ENCODE results near the gene LMBRD1. TPM values are rescaled to one million over a fixed set of nuclear protein-coding genes. Genes with fewer than 3 reads are reported as not detected.
A peak's percentile ranks its signal among the peaks of the same experiment; 100 is the strongest.

The LMBRD1 gene
- total and polyA plus RNA-seq, 2 of the 13 experiments (the other 11 are each of a cell fraction or from before 2014, with no cell fraction given) = 18.9 to 21.5 TPM

DNA sequence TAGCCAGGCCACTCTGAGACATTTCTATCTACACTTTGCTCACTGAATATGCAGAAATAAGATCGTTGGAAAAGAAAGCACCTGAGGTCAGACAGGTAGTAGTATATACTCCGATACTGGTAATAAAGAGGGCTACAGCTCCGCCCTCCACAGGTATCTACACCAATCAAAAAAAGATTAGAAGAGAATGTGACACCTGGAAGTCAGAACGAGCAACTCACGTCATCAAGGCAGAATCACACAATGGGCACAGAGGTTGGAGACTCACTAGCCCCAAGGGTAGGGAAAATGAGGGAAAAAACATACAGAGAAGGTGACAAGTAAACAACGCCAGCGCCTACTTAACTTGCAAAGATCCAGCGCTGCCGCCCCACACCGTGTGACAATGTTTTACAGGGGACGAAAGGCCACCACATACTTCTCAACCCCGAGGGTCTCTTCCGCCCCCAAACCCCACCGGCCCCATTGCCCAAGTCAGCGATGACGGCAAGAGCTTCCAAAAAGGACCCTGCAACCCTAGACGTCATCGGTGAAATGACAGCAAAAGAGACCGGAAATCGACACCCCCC is 653 bp downstream of the LMBRD1 start:
- ATAC-seq (peak; percentile 60), FAIRE-seq (peak; percentile 50), DNase-seq (ENCODE audit: low spot score) (peak; percentile 56)
- TSS peak; percentile 72 for BruUV-seq (replicated peaks)
- peak overlapping the region; percentile 88 for H3K27ac ChIP-seq (ENCODE audit: extremely low read length, insufficient read depth, low read length)
- H2AFZ ChIP-seq (ENCODE audit: low read length) = peak overlapping the region; percentile 33
- H3K4me2 ChIP-seq (ENCODE audit: low read depth, low read length) = peak overlapping the region; percentile 75
- H3K9me3 ChIP-seq (ENCODE audit: low read length) = no peaks in the 10 kb centered on the region
- CTCF ChIA-PET (ENCODE audit: low intra/inter-chr PET ratio, low total read pairs) = no interaction called here
- intact Hi-C loops (cut with micrococcal nuclease; ENCODE audit: unreplicated experiment) = loop anchor here (2.0 to 5.0 kb wide), 2 partner anchors 15 to 64 kb away; no protein-coding TSS in a partner anchor
- peaks cover 19% of the 10 kb centered on the region for H3K79me2 ChIP-seq (ENCODE audit: insufficient read depth, low read length)
- POLR2A ChIA-PET = interaction anchor here (1.0 to 1.3 kb wide), 3 partner anchors 11 to 20 kb away, joined by 3 to 5 read pairs (median 4); no protein-coding TSS in a partner anchor
- H3K9ac ChIP-seq (ENCODE audit: insufficient read depth, low read depth, low read length) = peak overlapping the region; percentile 96
- H3K4me1 ChIP-seq (ENCODE audit: insufficient read depth, low read length) = peaks cover 20% of the 10 kb centered on the region; the same call in 1 of the 2 replicates
- in situ Hi-C loops (cut with HindIII; ENCODE audit: extremely low pct_ligation_motif_present, low pct_unique_long_range_greater_than_20kb) = no loop called here
- 2% methylated on average over 10 of the region's 20 CpGs for WGBS (ENCODE audit: low lambda C conversion rate)
- peak overlapping the region; percentile 70 to 91 (median 90) for H3K4me3 ChIP-seq (replicated peaks in 1 of 3; ENCODE audit: insufficient read depth in 1 of 3, low read depth in 2 of 3, low read length in 3 of 3)
- H4K20me1 ChIP-seq (ENCODE audit: insufficient read depth, low read length) = no peaks in the 10 kb centered on the region
- H3K27me3 ChIP-seq (ENCODE audit: control insufficient read depth in 1 of 2, insufficient read depth in 2 of 2, low read length in 2 of 2) = no peaks in the 10 kb centered on the region; a peak in 1 of 5 replicates
- no peaks in the 10 kb centered on the region for H3K36me3 ChIP-seq (replicated peaks in 1 of 2; ENCODE audit: control insufficient read depth in 1 of 2, insufficient read depth in 2 of 2, low read length in 2 of 2)
- TF ChIP-seq, protein P1, sequence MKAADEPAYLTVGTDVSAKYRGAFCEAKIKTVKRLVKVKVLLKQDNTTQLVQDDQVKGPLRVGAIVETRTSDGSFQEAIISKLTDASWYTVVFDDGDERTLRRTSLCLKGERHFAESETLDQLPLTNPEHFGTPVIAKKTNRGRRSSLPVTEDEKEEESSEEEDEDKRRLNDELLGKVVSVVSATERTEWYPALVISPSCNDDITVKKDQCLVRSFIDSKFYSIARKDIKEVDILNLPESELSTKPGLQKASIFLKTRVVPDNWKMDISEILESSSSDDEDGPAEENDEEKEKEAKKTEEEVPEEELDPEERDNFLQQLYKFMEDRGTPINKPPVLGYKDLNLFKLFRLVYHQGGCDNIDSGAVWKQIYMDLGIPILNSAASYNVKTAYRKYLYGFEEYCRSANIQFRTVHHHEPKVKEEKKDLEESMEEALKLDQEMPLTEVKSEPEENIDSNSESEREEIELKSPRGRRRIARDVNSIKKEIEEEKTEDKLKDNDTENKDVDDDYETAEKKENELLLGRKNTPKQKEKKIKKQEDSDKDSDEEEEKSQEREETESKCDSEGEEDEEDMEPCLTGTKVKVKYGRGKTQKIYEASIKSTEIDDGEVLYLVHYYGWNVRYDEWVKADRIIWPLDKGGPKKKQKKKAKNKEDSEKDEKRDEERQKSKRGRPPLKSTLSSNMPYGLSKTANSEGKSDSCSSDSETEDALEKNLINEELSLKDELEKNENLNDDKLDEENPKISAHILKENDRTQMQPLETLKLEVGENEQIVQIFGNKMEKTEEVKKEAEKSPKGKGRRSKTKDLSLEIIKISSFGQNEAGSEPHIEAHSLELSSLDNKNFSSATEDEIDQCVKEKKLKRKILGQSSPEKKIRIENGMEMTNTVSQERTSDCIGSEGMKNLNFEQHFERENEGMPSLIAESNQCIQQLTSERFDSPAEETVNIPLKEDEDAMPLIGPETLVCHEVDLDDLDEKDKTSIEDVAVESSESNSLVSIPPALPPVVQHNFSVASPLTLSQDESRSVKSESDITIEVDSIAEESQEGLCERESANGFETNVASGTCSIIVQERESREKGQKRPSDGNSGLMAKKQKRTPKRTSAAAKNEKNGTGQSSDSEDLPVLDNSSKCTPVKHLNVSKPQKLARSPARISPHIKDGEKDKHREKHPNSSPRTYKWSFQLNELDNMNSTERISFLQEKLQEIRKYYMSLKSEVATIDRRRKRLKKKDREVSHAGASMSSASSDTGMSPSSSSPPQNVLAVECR (CRISPR knock-in tag; IDR thresholded peaks at IDR 0.05; ENCODE audit: borderline replicate concordance) = 0 out of 2 replicates have a peak, but pooled peaks have one; percentile 50
- TF ChIP-seq HNF4A (CRISPR knock-in tag; IDR thresholded peaks at IDR 0.05) = no peak
- TF ChIP-seq ZBTB20 (CRISPR knock-in tag; IDR thresholded peaks at IDR 0.05; ENCODE audit: borderline replicate concordance, low read depth) = 0 out of 2 replicates have a peak, but pooled peaks have one; percentile 19
- TF ChIP-seq CREB1 (IDR thresholded peaks at IDR 0.05) = peak; percentile 76; the same call in 1 of the 2 replicates
- peak; percentile 67; the same call in 1 of the 2 replicates for TF ChIP-seq CREB1 (CRISPR knock-in tag; IDR thresholded peaks at IDR 0.05)
- no peak for TF ChIP-seq RFX5 (IDR thresholded peaks at IDR 0.05; ENCODE audit: low read depth, low read length)
- TF ChIP-seq, protein P2, sequence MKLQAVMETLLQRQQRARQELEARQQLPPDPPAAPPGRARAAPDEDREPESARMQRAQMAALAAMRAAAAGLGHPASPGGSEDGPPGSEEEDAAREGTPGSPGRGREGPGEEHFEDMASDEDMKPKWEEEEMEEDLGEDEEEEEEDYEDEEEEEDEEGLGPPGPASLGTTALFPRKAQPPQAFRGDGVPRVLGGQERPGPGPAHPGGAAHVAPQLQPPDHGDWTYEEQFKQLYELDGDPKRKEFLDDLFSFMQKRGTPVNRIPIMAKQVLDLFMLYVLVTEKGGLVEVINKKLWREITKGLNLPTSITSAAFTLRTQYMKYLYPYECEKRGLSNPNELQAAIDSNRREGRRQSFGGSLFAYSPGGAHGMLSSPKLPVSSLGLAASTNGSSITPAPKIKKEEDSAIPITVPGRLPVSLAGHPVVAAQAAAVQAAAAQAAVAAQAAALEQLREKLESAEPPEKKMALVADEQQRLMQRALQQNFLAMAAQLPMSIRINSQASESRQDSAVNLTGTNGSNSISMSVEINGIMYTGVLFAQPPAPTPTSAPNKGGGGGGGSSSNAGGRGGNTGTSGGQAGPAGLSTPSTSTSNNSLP (IDR thresholded peaks at IDR 0.05; ENCODE audit: low read depth, low read length) = peak; percentile 26; the same call in 1 of the 2 replicates
- 0 out of 2 replicates have a peak, but pooled peaks have one; percentile 13 for TF ChIP-seq MEIS1 (CRISPR knock-in tag; IDR thresholded peaks at IDR 0.05; ENCODE audit: borderline replicate concordance)
- 0 out of 4 replicates have a peak, but pooled peaks of 1 of the 2 experiments have one; percentile 6 for TF ChIP-seq EP300 (IDR thresholded peaks at IDR 0.05; ENCODE audit: low read depth in 2 of 2, low read length in 2 of 2)
- TF ChIP-seq EP300 (CRISPR knock-in tag; IDR thresholded peaks at IDR 0.05; ENCODE audit: borderline replicate concordance) = no peak
- TF ChIP-seq, protein P3, sequence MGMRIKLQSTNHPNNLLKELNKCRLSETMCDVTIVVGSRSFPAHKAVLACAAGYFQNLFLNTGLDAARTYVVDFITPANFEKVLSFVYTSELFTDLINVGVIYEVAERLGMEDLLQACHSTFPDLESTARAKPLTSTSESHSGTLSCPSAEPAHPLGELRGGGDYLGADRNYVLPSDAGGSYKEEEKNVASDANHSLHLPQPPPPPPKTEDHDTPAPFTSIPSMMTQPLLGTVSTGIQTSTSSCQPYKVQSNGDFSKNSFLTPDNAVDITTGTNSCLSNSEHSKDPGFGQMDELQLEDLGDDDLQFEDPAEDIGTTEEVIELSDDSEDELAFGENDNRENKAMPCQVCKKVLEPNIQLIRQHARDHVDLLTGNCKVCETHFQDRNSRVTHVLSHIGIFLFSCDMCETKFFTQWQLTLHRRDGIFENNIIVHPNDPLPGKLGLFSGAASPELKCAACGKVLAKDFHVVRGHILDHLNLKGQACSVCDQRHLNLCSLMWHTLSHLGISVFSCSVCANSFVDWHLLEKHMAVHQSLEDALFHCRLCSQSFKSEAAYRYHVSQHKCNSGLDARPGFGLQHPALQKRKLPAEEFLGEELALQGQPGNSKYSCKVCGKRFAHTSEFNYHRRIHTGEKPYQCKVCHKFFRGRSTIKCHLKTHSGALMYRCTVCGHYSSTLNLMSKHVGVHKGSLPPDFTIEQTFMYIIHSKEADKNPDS (CRISPR knock-in tag; IDR thresholded peaks at IDR 0.05) = 0 out of 2 replicates have a peak, but pooled peaks have one; percentile 21
- peak; percentile 37; the same call in 1 of the 2 replicates for TF ChIP-seq CREM (IDR thresholded peaks at IDR 0.05)
- TF ChIP-seq CREM (CRISPR knock-in tag; IDR thresholded peaks at IDR 0.05) = no peak
- TF ChIP-seq ZSCAN31 (CRISPR knock-in tag; IDR thresholded peaks at IDR 0.05; ENCODE audit: low read depth) = 0 out of 2 replicates have a peak, but pooled peaks have one; percentile 33
- TF ChIP-seq ZBTB21 (CRISPR knock-in tag; IDR thresholded peaks at IDR 0.05) = peak; percentile 73; the same call in 1 of the 2 replicates

All from HepG2 (cell line).